SKM-1 treated with dmso at 0.1 percent for 144 hours (cell line): ENCODE results near the gene MYH13.
A peak's percentile ranks its signal among the peaks of the same experiment; 100 is the strongest.

Experiments
- DNase-seq: peaks from one replicate; lab custom pipeline; 2025; ENCODE audit not compliant: unreplicated experiment; lab: John Stamatoyannopoulos, UW

The MYH13 gene

DNA sequence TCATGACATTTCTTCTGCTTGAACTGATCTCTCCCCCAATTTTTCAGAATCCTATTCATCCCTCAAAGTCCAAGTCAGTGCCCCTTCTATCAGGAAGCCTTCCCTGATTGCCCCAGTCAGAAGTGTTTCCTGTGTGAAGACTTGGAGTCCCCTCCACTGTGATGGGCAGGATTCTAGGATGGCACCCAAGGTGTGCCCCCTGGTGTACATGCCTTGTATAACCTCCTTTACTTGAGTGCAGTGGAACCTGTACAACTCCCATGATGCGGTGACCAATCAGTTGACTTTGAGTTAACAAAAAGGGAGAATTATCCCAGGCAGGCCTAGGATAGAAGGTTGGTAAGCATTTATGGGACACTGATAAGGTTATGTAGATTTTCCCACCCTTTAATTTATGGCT is 23.4 kb downstream of the MYH13 start:
- no peak for DNase-seq

DNA sequence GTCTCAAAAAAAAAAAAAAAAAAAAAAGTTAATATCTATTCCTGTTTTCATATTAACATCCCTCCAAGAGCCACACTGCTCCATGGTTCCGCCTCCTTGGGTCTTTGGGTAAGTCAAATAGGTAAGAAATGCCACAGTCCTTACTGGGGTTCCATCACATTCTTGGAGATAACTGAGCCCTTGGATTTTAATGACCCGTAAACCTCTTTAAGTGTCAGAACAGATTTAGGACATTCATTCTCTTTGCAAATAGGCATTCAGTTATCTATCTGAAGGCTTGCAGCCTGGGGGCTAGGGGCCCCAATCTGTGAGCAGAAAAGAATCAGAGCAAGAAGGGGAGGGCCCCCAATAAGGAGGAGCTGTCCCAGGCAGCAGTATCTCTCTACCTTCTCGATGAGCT is 28.0 kb downstream of the MYH13 start:
- DNase-seq, result no peak

DNA sequence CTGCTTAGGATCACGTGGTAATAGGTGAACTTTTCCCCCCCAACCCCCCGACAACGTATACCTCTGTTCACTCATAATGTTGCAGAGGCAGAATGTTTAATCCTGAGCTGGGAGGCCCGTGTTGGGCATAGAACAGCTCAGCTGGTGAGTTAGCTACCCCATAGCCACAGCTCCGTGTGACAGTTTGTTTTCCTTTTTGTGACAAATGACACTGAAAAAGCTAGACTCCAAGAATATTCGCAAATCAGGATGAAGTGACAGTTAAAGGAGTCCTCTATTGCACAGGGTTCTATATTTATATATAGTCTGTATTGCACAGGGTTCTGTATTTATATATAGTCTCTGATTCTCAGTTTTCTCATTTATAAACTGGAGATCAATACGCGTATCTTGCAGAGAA is 33.8 kb downstream of the MYH13 start:
- no peak for DNase-seq

DNA sequence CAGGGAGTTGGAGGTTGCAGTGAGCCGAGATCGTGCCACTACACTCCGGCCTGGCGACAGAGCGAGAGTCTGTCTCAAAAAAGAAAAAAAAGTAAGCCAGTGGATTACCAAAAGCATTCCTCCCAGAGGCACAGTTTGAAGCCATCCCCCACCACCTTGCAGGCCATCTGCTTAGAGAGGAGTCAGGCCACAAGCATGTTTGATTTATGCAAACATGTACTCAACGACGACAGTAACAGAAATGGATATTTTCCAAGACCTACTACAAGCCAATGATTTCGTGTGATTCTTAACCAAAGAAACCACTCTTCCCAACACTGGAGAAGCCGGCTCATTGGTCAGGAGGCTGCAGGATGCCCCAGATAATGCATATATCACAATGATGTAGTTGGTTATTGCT is 34.8 kb downstream of the MYH13 start:
- no peak for DNase-seq

DNA sequence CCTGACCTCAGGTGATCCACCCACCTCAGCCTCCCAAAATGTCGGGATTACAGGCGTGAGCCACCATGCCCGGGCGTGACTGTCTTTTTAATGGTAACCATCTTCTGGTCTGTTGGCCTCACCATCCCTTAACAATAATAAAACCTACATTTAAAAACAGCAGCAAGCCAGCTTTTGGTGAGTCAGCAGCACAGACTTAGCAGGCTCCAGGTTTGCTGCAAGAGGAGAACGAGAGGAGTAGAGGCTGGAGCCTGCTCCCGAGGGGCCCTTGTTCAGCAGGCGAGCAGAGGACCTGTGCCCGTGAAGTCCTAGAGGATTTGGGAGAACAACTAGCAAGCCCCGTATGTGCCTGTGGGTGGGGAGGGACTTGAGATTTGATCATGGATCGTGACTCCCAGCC is 35.7 kb downstream of the MYH13 start:
- DNase-seq, result no peak

DNA sequence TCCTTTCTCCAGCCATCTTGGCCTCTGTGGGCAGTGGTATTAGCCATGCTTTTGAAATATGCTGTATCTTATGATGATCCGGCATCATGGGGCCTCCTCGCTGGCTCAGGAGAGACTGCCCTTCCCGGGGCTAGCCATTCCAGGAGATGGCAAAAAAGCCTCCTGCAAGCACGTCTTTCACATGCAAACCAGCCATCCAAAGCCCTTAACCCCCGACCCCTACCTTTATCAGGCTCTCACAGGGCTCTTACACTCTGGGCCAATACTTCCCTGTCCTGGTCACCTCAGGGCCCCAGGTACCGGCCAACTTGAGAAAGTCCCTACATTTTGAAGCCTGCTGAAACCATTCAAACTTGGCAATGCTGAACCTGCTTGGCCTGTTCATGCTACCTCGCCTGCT is 36.4 kb downstream of the MYH13 start:
- DNase-seq, result no peak

DNA sequence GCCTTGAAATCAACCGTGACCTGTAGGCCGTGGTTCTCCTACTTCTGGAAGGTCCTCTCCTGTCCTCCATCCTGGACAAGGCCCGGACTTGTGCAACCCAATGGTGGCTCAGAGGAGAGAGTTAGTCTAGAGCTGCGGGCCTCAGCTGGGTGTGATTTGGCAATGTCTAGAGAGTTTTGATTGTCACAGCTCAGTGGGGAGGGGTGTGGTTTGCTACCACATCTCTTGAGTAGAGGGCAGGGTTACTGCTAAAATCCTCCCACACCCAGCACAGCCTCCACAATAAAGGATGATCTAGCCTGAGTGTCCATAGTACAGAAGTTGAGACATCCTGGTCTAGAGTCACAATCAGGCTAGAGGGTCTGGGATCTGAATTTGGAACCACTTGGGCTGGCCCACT is 40.3 kb downstream of the MYH13 start:
- DNase-seq, result no peak

DNA sequence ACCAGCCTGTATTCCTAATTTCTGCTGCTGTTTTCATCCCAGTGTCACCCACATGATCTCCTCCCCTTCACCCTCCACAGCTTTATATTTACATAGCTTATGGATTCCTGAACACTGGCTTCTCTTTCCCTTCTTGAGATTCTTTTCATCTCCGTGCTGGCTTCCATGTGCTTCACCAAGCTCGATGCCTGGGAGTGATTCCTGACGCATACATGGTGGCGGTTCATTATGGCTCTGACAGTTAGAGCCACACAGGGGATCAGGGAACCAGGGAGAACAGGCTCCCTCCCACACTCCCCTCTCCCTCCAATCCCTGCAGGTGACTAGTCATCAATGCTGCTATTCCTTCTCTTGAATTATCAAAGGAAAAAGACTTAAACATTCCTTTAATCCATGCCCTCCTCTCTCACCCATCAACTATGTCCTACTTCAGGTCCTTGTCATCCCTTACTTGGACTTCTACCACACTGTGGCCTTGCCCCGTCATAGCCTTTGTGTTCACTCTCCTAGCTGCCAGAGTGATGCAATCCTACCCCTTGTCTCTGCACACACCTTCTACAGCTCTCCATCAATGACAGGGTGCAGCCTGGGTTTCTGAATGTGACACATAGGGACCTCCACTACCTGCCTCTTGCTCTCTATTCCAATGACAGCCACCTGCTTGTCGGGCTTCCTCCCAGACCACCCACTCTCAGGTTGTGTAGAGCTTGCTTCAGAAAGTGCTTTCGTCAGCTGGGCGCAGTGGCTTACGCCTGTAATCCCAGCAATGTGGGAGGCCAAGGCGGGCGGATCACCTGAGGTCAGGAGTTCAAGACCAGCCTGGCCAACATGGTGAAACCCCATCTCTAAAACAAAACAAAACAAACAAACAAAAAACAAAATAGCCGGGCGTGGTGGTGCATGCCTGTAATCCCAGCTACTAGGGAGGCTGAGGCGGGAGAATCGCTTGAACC is 43.6 kb downstream of the MYH13 start:
- no peak for DNase-seq

DNA sequence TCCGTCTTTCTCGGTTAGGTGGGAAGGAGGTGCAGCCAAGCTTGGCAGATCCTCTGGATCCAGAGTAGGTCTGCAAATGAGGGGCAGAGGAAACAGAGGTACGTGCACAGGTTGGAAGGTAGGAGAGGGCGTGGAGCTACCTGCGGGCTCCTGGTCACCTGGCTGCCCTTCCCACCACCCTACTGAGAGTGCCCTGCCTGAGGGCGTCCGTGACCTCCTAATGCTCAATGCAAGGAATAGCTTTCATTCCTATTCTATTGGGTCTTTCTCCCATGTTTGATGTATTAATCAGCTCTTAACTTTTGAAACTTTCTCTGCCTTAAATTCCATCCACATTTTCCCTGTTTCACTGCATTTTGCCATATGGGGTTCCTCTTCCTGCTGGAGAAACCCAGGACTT is 44.6 kb downstream of the MYH13 start:
- no peak for DNase-seq

DNA sequence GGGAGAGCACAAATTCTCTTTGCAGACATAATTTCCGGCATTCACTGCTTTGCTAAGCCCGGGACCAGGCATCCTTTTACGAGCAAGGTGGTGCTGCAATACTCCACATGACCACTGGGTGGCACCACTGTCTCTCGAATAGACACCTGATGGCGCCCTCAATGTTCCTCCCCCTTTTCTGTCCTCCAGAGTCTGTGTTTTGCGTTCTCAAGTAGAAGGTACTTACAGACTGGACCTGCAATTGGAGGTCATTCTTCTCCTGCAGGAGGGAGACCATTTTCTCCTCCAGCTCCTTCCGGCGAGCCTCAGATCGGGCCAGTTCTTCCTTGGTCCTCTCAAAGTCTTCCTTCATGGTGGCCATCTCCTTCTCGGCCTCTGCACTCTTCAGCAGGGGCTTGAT is 45.2 kb downstream of the MYH13 start:
- peak; percentile 27 for DNase-seq

DNA sequence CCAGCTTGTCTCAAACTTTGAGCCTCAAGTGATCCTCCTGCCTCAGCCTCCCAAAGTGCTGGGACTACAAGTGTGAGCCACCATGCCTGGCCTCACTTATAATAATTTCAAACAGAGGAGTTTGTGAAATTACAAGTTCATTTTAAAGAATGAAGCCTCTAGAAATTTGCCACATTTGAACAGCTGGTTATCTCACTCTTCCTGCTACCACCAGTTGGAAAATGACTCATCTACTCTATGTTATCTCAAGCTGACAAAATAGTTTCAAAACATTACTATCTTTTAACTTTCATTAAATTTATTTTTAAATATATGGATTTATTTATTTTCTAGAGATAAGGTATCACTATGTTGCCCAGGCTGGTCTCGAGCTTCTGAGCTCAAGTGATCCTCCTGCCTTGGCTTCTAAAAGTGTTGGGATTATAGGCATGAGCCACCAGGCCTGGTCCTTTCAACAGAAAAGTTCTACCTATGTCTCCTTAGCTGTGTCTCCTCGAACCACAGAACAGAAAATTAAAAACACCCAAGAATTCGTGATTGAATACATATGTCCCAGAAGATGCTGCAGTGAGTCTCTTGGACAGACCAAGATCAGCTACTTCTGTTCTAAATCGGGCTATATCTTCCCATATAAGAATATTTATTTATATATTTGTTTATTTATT is 47.6 kb downstream of the MYH13 start:
- no peak for DNase-seq

DNA sequence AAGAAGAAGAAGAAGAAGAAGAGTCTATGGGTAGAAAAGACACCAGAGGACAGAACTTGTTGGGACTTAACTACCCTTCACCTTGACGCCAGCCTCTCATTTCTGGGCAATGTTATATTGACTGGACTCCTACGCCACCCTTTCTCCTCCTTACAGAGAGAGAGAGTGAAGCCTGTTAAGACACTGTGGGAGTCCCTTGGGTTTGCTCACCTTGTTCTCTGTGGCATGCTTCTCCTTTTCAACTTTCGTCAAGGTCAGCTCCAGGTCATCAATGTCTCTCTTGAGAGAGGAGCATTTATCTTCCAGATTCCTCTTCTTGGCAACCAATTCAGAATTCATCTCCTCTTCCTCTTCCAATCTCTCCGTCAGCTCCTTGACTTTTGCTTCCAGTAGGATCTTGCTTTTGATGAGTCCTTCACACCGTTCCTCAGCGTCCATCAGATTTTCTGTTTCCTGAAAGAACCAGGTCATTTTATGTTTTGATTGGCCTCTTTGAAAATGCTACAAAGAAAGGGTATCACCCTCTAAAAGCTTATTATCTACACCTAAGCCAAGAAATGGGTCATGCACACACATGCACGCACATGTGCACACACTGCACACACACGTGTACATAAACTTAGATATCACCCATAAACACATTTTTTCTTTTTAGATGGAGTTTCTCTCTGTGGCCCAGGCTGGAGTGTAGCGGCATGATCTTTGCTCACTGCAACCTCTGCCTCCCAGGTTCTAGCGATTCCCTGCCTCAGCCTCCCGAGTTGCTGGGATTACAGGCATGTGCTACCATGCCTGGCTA is 48.8 kb downstream of the MYH13 start:
- DNase-seq, result no peak

DNA sequence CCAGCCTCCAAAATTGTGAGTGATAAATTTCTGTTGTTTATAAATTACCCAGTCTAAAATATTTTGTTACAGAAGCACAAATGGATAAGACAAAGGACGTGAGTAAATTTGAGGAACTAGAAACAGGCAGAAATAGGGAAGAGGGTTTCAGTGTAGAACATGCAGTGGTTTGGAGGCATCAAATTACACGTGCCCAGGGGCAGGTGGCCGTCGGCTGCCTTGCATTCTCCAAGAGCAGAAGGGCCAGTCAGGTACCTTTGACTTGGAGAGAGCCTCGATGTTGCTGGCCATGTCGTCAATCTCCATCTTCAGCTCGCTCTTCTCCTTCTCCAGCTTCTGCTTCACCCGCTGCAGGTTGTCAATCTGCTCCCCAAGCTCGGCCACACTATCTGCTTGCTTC is 54.3 kb downstream of the MYH13 start:
- DNase-seq, result peak; percentile 46

DNA sequence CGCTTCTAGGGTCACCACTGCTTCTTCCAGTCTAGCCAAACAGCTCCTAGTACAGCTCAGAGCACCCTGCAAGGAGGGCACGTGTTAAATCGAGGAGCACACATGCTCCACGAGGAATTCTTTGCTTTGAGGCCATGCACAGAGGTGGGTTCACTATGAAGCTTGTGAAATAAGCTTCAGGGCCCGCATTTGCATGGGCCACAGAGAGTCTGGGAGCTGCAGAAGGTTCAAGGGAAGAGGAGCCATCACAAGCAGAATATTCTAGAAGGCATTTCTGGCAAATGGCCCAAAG is 55.3 kb downstream of the MYH13 start:
- no peak for DNase-seq

DNA sequence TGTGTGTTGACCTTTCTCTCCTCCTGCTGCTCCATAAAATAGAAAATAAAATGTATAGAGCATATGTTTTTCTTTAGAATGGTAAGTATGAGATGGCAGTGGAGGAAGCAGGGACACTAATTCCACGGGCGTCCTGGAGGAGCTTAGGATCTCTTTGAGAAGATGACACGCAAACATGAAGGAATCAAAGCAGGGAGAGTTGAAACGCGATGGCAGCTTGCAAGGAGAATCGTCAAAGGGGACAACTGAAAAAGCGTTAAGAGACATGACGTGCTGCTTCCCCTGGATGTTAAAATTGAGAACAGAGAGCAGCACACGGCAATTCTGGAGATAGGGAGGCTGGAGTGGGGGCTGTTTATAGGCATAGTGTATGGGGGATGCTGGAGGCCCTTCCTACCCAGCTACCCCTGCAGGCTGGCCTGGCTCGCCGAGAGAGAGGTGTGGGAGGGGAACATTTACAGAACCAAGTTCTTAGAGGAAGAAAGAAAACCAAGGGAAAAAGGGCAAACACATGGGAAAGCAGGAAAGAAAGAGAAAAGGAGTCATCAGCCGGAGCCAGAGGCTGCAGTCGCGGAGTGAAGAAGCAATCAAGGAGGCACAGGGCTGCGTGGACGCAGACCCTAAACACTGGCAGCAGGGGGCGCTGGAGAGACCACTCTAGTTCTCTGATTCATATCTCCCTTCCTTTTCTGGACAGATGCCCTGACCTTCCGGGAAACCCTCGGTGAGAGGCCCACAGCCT is 55.8 kb downstream of the MYH13 start:
- peak; percentile 28 for DNase-seq

DNA sequence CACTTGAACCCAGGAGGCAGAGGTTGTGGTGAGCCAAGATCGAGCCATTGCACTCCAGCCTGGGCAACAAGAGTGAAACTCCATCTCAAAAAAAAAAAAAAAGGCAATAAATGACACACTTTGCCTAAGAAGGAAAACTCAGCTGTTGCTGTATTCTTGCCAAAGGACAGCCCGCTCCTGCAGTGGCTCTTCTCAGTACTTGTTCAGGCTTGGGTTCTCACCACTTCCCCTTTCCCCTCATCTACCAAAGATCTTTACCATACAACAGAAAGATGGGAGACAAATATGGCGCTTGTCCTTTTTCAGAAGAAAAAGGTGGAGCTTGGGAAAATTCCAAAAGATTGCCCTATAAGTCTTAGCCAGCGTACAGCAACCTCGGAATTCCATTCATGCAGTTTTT is 58.5 kb downstream of the MYH13 start:
- DNase-seq, result no peak

DNA sequence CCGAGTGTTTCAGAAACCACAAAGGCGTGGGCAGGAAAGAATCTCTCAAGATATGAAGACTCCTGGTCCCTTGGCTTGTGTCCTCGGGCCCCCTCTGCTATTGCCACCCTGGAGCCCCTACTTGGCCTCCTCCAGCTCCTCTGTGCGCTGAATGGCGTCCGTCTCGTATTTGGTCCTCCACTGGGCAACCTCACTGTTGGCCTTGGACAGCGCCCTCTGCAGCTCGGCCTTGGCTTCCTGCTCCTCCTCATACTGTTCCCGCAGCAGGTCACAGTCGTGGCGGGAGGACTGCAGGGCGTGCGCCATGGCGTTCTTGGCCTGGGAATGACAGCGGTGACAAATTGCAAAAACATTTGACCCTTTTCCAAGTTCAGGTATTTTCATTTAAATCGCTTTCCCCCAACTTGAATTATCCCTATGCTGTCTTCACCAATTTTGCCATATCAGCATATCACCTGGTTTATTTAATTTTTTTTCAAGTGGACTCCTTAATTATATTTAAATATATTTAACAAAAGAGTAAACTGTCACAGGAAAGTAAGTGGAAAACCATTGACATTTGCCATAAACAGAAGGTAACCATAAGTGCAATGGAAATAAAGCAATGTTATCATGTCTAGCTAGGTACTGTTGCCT is 59.7 kb downstream of the MYH13 start:
- DNase-seq, result no peak

DNA sequence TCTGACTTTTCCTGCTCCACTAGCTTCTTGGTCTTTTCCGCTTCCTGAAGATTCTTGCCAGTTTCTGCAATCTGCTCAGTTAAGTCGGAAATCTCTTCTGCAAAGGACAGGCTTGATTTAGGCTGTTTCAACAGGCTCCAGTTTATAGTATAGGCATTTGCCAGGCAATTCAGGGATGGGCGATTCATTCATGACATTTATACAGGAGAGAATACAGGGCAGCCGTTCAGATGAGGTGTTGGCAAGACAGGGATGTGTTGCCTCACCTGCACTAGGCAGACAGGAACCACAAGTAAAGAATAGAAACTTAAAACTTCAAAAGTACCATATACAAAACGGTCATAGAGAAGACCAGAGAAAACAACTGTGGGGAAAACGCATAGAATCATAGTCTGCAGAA is 61.7 kb downstream of the MYH13 start:
- DNase-seq, result no peak

DNA sequence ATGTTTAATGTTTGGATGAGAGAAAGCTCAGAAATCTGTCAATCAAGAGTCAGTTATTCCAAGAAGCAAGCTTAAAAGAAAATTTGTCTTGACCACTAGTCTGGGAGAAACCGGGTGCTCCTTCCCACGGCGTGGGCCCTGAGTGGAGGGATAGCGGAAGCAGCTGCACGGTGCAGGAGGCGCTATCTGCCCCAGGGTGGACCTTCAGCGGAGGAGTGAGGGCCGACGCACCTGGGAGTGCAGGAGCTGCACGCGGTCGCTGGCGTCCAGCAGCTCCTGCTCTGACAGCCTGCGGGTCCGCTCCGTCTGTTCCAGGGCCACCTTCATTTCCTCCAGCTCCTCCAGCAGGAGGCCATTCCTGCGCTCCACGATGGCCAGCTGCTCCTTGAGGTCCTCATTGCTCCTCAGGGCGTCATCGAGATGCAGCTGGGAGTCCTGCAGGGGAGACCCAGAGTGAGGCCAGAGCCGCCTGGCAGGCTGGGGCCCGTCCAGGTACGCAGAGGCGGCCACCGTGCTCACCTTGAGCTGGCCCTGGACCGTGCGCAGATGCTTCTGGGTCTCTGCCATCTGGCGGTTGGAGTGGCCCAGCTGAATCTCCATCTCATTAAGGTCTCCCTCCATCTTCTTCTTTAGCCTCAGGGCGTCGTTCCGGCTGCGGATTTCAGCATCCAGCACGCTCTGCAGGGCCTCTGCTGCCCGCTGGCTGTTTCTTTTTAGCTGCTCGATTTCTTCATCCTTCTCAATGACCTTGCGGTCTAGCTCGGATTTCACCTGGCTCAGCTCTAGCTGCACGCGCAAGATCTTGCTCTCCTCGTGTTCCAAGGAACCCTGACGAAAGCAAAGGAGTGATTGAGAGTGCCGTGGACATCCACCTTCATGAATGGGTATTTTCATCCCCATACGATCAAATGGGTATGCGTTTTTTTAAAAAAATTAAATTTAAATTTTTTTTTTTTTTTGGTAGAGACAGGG is 63.5 kb downstream of the MYH13 start:
- no peak for DNase-seq

DNA sequence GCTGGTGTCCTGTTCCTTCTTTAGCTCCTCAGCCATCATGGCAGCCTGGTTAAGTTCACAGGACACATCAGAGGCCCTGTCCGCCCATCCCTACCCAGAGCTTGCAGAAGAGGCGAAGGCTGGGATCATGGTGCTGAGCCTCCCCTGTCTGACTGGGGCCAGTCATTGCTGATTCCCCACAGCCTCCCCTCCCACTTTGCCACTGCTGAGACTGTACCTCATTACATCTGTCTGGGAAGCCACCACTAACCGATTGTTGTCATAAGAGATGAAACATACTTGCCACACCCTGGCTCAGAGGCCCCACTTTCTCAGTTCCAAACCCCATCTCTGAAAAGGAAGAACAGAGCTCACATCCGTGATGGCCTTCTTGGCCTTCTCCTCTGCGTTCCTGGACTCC is 66.2 kb downstream of the MYH13 start:
- no peak for DNase-seq
